Spleen (tissue), 11 donors: ENCODE data around the gene LMF1. TPM values are rescaled to one million over a fixed set of nuclear protein-coding genes. Genes with fewer than 3 reads are reported as not detected.

Source experiments
- DNase-seq: peaks from one replicate; pipeline ENCODE4 v3.0.0-alpha.2; 2020
- H3K27ac ChIP-seq, 8 donors: fragments of 200-600 bp; sonication (generic) in 7 of 8; 1 replicate in 4 of 8; 2 replicates in 4 of 8; pipeline versions ENCODE4 v1.5.0 to v1.8.0; 2016 to 2021; ENCODE audit warnings: inconsistent platforms in 4 of 8, mild to moderate bottlenecking in 4 of 8, moderate library complexity in 1 of 8
- H3K27me3 ChIP-seq, 7 donors: fragments of 200-600 bp; sonication (generic) in 6 of 7; replicated peaks in 1 of 7; 1 replicate in 4 of 7; 2 replicates in 3 of 7; pipeline versions ENCODE4 v1.5.0 to v1.8.0; 2016 to 2021; ENCODE audit warnings: inconsistent platforms in 3 of 7, mild to moderate bottlenecking in 1 of 7
- H3K36me3 ChIP-seq, 6 donors: fragments of 200-600 bp; sonication (generic) in 5 of 6; 1 replicate in 4 of 6; 2 replicates in 2 of 6; pipeline versions ENCODE4 v1.5.0 to v1.8.0; 2016 to 2021; ENCODE audit warnings: inconsistent platforms in 2 of 6
- H3K4me1 ChIP-seq, 6 donors: fragments of 200-600 bp; sonication (generic) in 5 of 6; 1 replicate in 3 of 6; 2 replicates in 3 of 6; pipeline versions ENCODE4 v1.5.0 to v1.8.0; 2016 to 2021; ENCODE audit warnings: inconsistent platforms in 3 of 6
- H3K4me3 ChIP-seq, 8 donors: fragments of 200-600 bp; sonication (generic) in 7 of 8; 1 replicate in 4 of 8; 2 replicates in 4 of 8; pipeline versions ENCODE4 v1.5.0 to v1.8.0; 2016 to 2021; ENCODE audit warnings: inconsistent platforms in 4 of 8, mild to moderate bottlenecking in 4 of 8, moderate library complexity in 2 of 8
- H3K9me3 ChIP-seq, 8 donors: fragments of 200-600 bp; sonication (generic) in 7 of 8; 1 replicate in 4 of 8; 2 replicates in 4 of 8; pipeline versions ENCODE4 v1.5.0 to v1.8.0; 2016 to 2021; ENCODE audit warnings: inconsistent platforms in 4 of 8
- CTCF ChIP-seq, 11 experiments: fragments of 200-600 bp in 7 of 11; fragments of 450-650 bp in 4 of 11; sonication (generic) in 4 of 11; IDR thresholded peaks in 8 of 11; conservative IDR thresholded peaks in 3 of 11; 1 replicate in 7 of 11; 2 replicates in 4 of 11; pipeline versions ENCODE4 v1.4.0 to v1.8.0; 2016 to 2021; ENCODE audit warnings: antibody characterized with exemption in 11 of 11, inconsistent platforms in 4 of 11, mild to moderate bottlenecking in 1 of 11
- POLR2A ChIP-seq, 3 donors: fragments of 450-650 bp; IDR thresholded peaks; one replicate each; pipeline ENCODE4 v1.5.1; 2017; ENCODE audit warnings: antibody characterized with exemption in 3 of 3, mild to moderate bottlenecking in 1 of 3
- POLR2AphosphoS5 ChIP-seq, 3 donors: sonication (generic); formaldehyde crosslinking; IDR thresholded peaks; one replicate each; pipeline ENCODE4 v1.5.1; 2017; ENCODE audit warnings: antibody characterized with exemption in 3 of 3
- WGBS, 5 donors: extraction: QIAGEN DNeasy Blood & Tissue Kit in 3 of 5; methylation state at CpG; one replicate each; pipeline versions ENCODE4 v1.1.5 to v1.1.7; 2013 to 2018; 5-methylcytosine and 5-hydroxymethylcytosine counted together
- intact Hi-C: fragments of 100-400 bp; cut with DNase I; formaldehyde crosslinking; loops from one replicate; pipeline ENCODE4 v1.15.0; 2023; ENCODE audit warnings: low total_unique reads
- polyA plus RNA-seq, 3 donors: library from polyadenylated mRNA; stranded (reverse); fragments of 200-250 nt; gene quantifications; one replicate each; pipeline ENCODE4 v1.2.1, GENCODE V29; 2013
- total RNA-seq, 7 donors: library from RNA; depleted of rRNA in 3 of 7; stranded (reverse); fragments of >200 nt in 3 of 7; fragmentation: NEBNext Ultra II Directional in 4 of 7; extraction: Animal tissue kit (Norgen Biotek cat#: 25700) in 4 of 7; gene quantifications; one replicate each; pipeline versions ENCODE4 v1.1.0 to v1.2.1, GENCODE V29; 2016 to 2021
- donor health status: healthy with polysubstance abuse.
- donor health status: DM: no; HTN: no; CAD: no; lungs with moderate emphysema.
- donor health status: DM: no; HTN: no; CAD: no.
- donor health status: Bipolar disorder and iron deficiency.
- donor health status: healthy.
- donor health status: DM: no; HTN: no; CAD: no.
- donor health status: DM: yes; HTN: yes; CAD: no.

The LMF1 gene
- total and polyA plus RNA-seq, 10 donors = 10.4 to 57.6 (median 32.5) TPM

GRCh38 chr16:964356-965035, 6.3 kb downstream of the LMF1 start:
- TF ChIP-seq CTCF (IDR thresholded peaks at IDR 0.05 in 8 of 11, conservative IDR thresholded peaks at IDR 0.05 in 3 of 11) (no peak), POLR2A (IDR thresholded peaks at IDR 0.05) (no peak), POLR2AphosphoS5 (IDR thresholded peaks at IDR 0.05) (peak in 2 of 3 donors; percentile 25 to 54)

GRCh38 chr16:963913-964312, 6.9 kb downstream of the LMF1 start:
- H3K36me3 ChIP-seq = peaks cover 0 to 29% (median 0%) of the 10 kb centered on the region in 6 donors
- peak overlapping the region in 7 of 8 donors; percentile 8 to 65 (median 54) for H3K27ac ChIP-seq
- no peak for TF ChIP-seq POLR2AphosphoS5 (IDR thresholded peaks at IDR 0.05)
- no peak for TF ChIP-seq POLR2A (IDR thresholded peaks at IDR 0.05)
- no peak for TF ChIP-seq CTCF (IDR thresholded peaks at IDR 0.05 in 8 of 11, conservative IDR thresholded peaks at IDR 0.05 in 3 of 11)
- H3K9me3 ChIP-seq = peaks cover 0 to 7% (median 0%) of the 10 kb centered on the region in 8 donors
- WGBS, 5 donors = 53 to 72% (median 65%) methylated on average over 17 of the region's 17 CpGs
- H3K4me1 ChIP-seq = peaks cover 0 to 59% (median 40%) of the 10 kb centered on the region in 6 donors
- peak; percentile 66 for DNase-seq
- H3K4me3 ChIP-seq = peak overlapping the region in 2 of 8 donors; percentile 10 to 42
- H3K27me3 ChIP-seq = no peaks in the 10 kb centered on the region
- intact Hi-C loops = no loop called here

More at GRCh38 chr16:964356-965035, 6.3 kb downstream of the LMF1 start:
- H3K36me3 ChIP-seq = peaks cover 0 to 29% (median 0%) of the 10 kb centered on the region in 6 donors
- H3K27me3 ChIP-seq = no peaks in the 10 kb centered on the region
- H3K27ac ChIP-seq = peak overlapping the region in 7 of 8 donors; percentile 8 to 65 (median 54)
- 66 to 89% (median 80%) methylated on average over 27 of the region's 27 CpGs for WGBS, 5 donors
- peaks cover 0 to 7% (median 0%) of the 10 kb centered on the region in 8 donors for H3K9me3 ChIP-seq
- H3K4me3 ChIP-seq = peak overlapping the region in 2 of 8 donors; percentile 10 to 42
- intact Hi-C loops = no loop called here
- H3K4me1 ChIP-seq = peaks cover 2 to 65% (median 46%) of the 10 kb centered on the region in 6 donors
- DNase-seq = peak; percentile 77

GRCh38 chr16:962901-963814, 7.6 kb downstream of the LMF1 start:
- H3K27ac ChIP-seq = peak overlapping the region in 5 of 8 donors; percentile 51 to 65 (median 59)
- WGBS, 5 donors = 79 to 85% (median 84%) methylated on average over 15 to 23 of the region's 23 CpGs
- peaks cover 0 to 7% (median 0%) of the 10 kb centered on the region in 8 donors for H3K9me3 ChIP-seq
- H3K27me3 ChIP-seq = no peaks in the 10 kb centered on the region
- peaks cover 0 to 52% (median 33%) of the 10 kb centered on the region in 6 donors for H3K4me1 ChIP-seq
- peaks cover 0 to 29% (median 0%) of the 10 kb centered on the region in 6 donors for H3K36me3 ChIP-seq
- TF ChIP-seq CTCF (IDR thresholded peaks at IDR 0.05 in 8 of 11, conservative IDR thresholded peaks at IDR 0.05 in 3 of 11) (no peak), POLR2A (IDR thresholded peaks at IDR 0.05) (no peak), POLR2AphosphoS5 (IDR thresholded peaks at IDR 0.05) (no peak)
- intact Hi-C loops = no loop called here
- H3K4me3 ChIP-seq = peak overlapping the region in 2 of 8 donors; percentile 10 to 42
- peak; percentile 57 for DNase-seq
